K562 (cell line): ENCODE results near the gene CDK11A. TPM values are rescaled to one million over a fixed set of nuclear protein-coding genes. Genes with fewer than 3 reads are reported as not detected.

Experiments
- ATAC-seq: fragments of 200-7000 bp; cut with Tn5 transposase; 3 replicates; pipeline ENCODE4 v1.9.1; 2020; ENCODE audit warnings: moderate library complexity
- BruUV-seq: library from RNA; stranded (reverse); fragments of 400-500 nt; replicated peaks from 2 replicates; lab custom pipeline; 2021; lab: Mats Ljungman, UMichigan
- CTCF ChIA-PET: fragments of 300-600 bp; formaldehyde crosslinking; extraction: SDS; loops from one replicate; lab custom pipeline; 2021; ENCODE audit warnings: low intra/inter-chr PET ratio; lab: Yijun Ruan, JAX
- POLR2A ChIA-PET: fragments of 300-600, 350-650 bp; sonication (Branson Sonifier 250); formaldehyde crosslinking; extraction: SDS; loops from one replicate; lab custom pipeline; 2021; ENCODE audit warnings: antibody characterized with exemption, inconsistent platforms; lab: Yijun Ruan, JAX
- DNase-seq, 4 experiments: peaks; one replicate each; pipeline versions ENCODE4 v3.0.0 to v3.0.0-alpha.2; 2011 to 2018; ENCODE audit warnings: low spot score in 3 of 4, mixed read lengths in 3 of 4; ENCODE audit errors: extremely low read depth in 1 of 4
- FAIRE-seq: peaks from 2 replicates; lab custom pipeline; 2011; peaks lifted over from hg19 to GRCh38; lab: Jason Lieb, UNC
- H2AFZ ChIP-seq: 2 replicates; pipeline ENCODE4 v1.6.0; 2011; ENCODE audit warnings: low read depth, low read length, control low read depth, inconsistent platforms
- H3K27ac ChIP-seq: fragments of 200-600 bp; 3 replicates; pipeline ENCODE4 v1.8.0; 2011; ENCODE audit warnings: low read depth, mild to moderate bottlenecking, control low read depth, inconsistent platforms, low read length, moderate library complexity, mixed read lengths; ENCODE audit errors: extremely low read depth
- H3K27me3 ChIP-seq, 2 experiments: fragments of 300-600 bp in 1 of 2; 2 replicates in 1 of 2; 3 replicates in 1 of 2; pipeline versions ENCODE4 v1.6.0 to v1.8.0; 2011; ENCODE audit warnings: inconsistent platforms in 2 of 2, low read length in 2 of 2, mild to moderate bottlenecking in 1 of 2, mixed read lengths in 1 of 2, moderate library complexity in 1 of 2; ENCODE audit not compliant: control insufficient read depth in 2 of 2, insufficient read depth in 2 of 2
- H3K36me3 ChIP-seq: fragments of 300-600 bp; 3 replicates; pipeline ENCODE4 v1.8.0; 2011; ENCODE audit warnings: mild to moderate bottlenecking, low read length, inconsistent platforms; ENCODE audit not compliant: control insufficient read depth, insufficient read depth
- H3K4me1 ChIP-seq, 2 experiments: fragments of 200-600 bp in 1 of 2; replicated peaks in 1 of 2; 2 replicates in 1 of 2; 3 replicates in 1 of 2; pipeline versions ENCODE4 v1.5.1 to v1.8.0; 2011; ENCODE audit warnings: inconsistent platforms in 2 of 2, low read length in 2 of 2, mild to moderate bottlenecking in 1 of 2, mixed read lengths in 1 of 2, moderate library complexity in 1 of 2; ENCODE audit not compliant: control insufficient read depth in 2 of 2, insufficient read depth in 2 of 2
- H3K4me2 ChIP-seq: 2 replicates; pipeline ENCODE4 v1.6.1; 2011; ENCODE audit warnings: low read length, control low read depth, inconsistent platforms, mixed read lengths; ENCODE audit not compliant: insufficient read depth
- H3K4me3 ChIP-seq: fragments of 200-600 bp; sonication (generic), shearing (Covaris generic); 2 replicates; pipeline ENCODE4 v1.5.1; 2016; ENCODE audit warnings: control low read depth, inconsistent platforms
- H3K79me2 ChIP-seq: fragments of 200-600 bp; 3 replicates; pipeline ENCODE4 v1.8.0; 2011; ENCODE audit warnings: low read length, inconsistent platforms; ENCODE audit not compliant: control insufficient read depth, insufficient read depth
- H3K9ac ChIP-seq, 2 experiments: 2 replicates each; pipeline versions ENCODE4 v1.6.0 to v1.6.1; 2011; ENCODE audit warnings: low read depth in 2 of 2, low read length in 2 of 2, control low read depth in 1 of 2, inconsistent platforms in 1 of 2, mild to moderate bottlenecking in 1 of 2, mixed read lengths in 1 of 2; ENCODE audit not compliant: insufficient read depth in 1 of 2
- H3K9me1 ChIP-seq: one replicate; pipeline ENCODE4 v1.6.0; 2011; ENCODE audit warnings: inconsistent platforms, mild to moderate bottlenecking, low read length, moderate library complexity; ENCODE audit not compliant: control insufficient read depth, insufficient read depth
- H3K9me3 ChIP-seq: replicated peaks from 2 replicates; pipeline ENCODE4 v1.5.1; 2011; ENCODE audit warnings: low read depth, low read length, inconsistent platforms; ENCODE audit not compliant: control insufficient read depth, insufficient read depth
- H4K20me1 ChIP-seq: replicated peaks from 2 replicates; pipeline ENCODE4 v1.6.1; 2011; ENCODE audit warnings: low read length, inconsistent platforms, mixed read lengths; ENCODE audit not compliant: control insufficient read depth, insufficient read depth
- LEF1 ChIP-seq: fragments of 450-650 bp; IDR thresholded peaks from 2 replicates; pipeline ENCODE4 v1.6.1; 2016; ENCODE audit warnings: mild to moderate bottlenecking
- RBM22 ChIP-seq: fragments of 200-400 bp; formaldehyde crosslinking; IDR thresholded peaks from 2 replicates; pipeline ENCODE4 v1.6.1; 2018; ENCODE audit warnings: low read length, low read depth; ENCODE audit not compliant: poor library complexity, severe bottlenecking
- SPI1 ChIP-seq: IDR thresholded peaks from 2 replicates; pipeline ENCODE4 v1.6.1; 2011; ENCODE audit warnings: low read depth, low read length, control low read depth, borderline replicate concordance
- WHSC1 ChIP-seq: IDR thresholded peaks from one replicate; pipeline ENCODE4 v1.6.1; 2012; ENCODE audit warnings: low read length, control low read depth, inconsistent platforms
- WGBS: fragments of 100-300 bp; shearing (Covaris generic); methylation state at CpG from one replicate; pipeline ENCODE4 v1.1.6; 2016; ENCODE audit warnings: low coverage, mixed read lengths; ENCODE audit not compliant: insufficient coverage; ENCODE audit errors: missing lambda C conversion rate; 5-methylcytosine and 5-hydroxymethylcytosine counted together
- in situ Hi-C: fragments of 300-500 bp; cut with MboI; formaldehyde crosslinking; loops from 4 replicates; pipeline ENCODE4 v1.15.0; 2018; ENCODE audit warnings: inconsistent platforms, mixed read lengths
- intact Hi-C: fragments of 100-400 bp; cut with micrococcal nuclease; formaldehyde crosslinking; loops from 2 replicates; pipeline ENCODE4 v1.14.2; 2022
- polyA plus RNA-seq, 8 experiments: library from polyadenylated mRNA; depleted of rRNA in 4 of 8; stranded (reverse) in 5 of 8; unstranded in 3 of 8; fragments of >200 nt; fragmentation: Nextera tagmentation in 2 of 8; fragmentation: Illumina TruSeq in 1 of 8; extraction: Ambion mirVana in 2 of 8; extraction: Trizol in 1 of 8; gene quantifications; 2 replicates each; pipeline versions ENCODE4 v1.2.1 to v1.2.3, GENCODE V29; 2011 to 2014; ENCODE audit warnings: inconsistent platforms in 1 of 8, missing spikeins in 1 of 8
- total RNA-seq, 7 experiments: library from RNA; depleted of rRNA in 6 of 7; stranded (reverse); fragments of >200 nt in 6 of 7; fragmentation: Illumina TruSeq in 2 of 7; extraction: Trizol in 2 of 7; gene quantifications; 2 replicates each; pipeline versions ENCODE4 v1.2.1 to v1.2.3, GENCODE V29; 2011 to 2021; ENCODE audit warnings: low replicate concordance in 1 of 7

Gene CDK11A
- total and polyA plus RNA-seq, 9 of the 15 experiments (the other 6 are each of a cell fraction or from before 2014, with no cell fraction given): 4.5 to 71.0 (median 43.9) TPM

DNA sequence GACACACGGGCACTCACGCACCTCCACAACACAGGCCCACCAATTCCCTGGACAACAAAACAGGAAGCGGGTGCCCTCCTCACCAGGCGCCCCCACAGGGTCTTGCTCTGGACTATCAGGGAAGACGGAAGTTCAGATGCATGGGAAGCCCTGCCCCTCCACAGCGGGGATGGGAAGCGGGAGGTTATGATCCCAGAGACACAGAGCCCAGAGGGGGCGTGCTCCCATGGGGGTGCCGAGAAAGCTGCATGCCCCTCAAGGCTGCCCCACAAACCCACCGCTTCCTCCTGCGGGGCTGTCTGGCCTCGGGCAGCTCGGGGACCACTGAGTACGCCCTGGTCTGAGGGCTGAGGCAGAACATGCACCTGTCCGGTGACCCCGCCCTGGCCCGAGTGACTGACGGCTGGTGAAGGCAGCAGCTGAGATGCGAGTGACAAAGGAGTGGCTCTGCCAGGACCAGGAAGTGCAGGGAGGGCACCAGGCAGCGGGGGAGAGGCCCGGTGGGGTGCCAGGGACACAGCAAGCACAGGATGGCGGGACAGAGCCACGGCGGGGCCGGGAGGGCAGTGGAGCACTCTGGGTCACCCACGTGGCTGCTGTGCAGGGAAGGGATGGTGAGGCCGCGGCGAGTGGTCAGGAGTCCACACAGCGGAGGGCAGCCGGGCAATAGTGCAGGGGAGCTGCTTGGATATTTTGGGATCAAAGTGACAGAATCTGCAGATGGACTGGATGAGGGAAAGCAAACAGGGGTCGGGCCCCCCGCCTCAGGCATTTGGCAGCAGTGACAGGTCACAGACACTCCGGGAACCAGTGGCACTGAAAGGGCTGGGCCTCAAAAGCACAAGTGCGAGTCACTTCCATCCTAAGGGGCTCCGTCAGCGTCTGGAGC is 35.5 kb upstream of the CDK11A start:
- Histone ChIP-seq H3K4me3 (no peak overlapping the region), H3K9me3 (no peaks in the 10 kb centered on the region), H3K9ac (peak overlapping the region; percentile 65 to 86; a peak in 3 of 4 replicates), H2AFZ (no peak overlapping the region), H3K4me2 (peak overlapping the region; percentile 71), H3K9me1 (peaks cover 9% of the 10 kb centered on the region), H4K20me1 (0 out of 2 replicates have a peak, but pooled peaks cover 5% of the 10 kb centered on the region), H3K36me3 (peaks cover 96% of the 10 kb centered on the region), H3K27ac (peak overlapping the region; percentile 87), H3K27me3 (no peaks in the 10 kb centered on the region), H3K4me1 (peaks cover 16 to 54% of the 10 kb centered on the region in 2 experiments), H3K79me2 (peaks cover 58% of the 10 kb centered on the region)
- intact Hi-C loops (loop anchor here (2.0 kb wide), 1 partner anchor 19 kb away; the partner anchor contains the start of gene NADK), in situ Hi-C loops (no loop called here)
- TF ChIP-seq WHSC1 (peak; percentile 49), SPI1 (peak; percentile 11; the same call in 1 of the 2 replicates), RBM22 (peak; percentile 2), LEF1 (no peak)
- WGBS: 89% methylated on average over 35 of the region's 37 CpGs
- DNase-seq: peak in 1 of 4 experiments; percentile 18
- FAIRE-seq: no peak
- no peak for ATAC-seq
- CTCF ChIA-PET: no interaction called here
- no TSS peak for BruUV-seq
- POLR2A ChIA-PET: interaction anchor here (0.5 to 2.1 kb wide), 9 partner anchors 9 to 390 kb away, joined by 3 to 11 read pairs (median 3); partner anchors contain the start of gene MIB2
